Lung (tissue), 16 donors: ENCODE data around the gene AMOTL2. TPM values are rescaled to one million over a fixed set of nuclear protein-coding genes. Genes with fewer than 3 reads are reported as not detected.
A peak's percentile ranks its signal among the peaks of the same experiment; 100 is the strongest.

ENCODE experiments used
- ATAC-seq: fragments of 200-7000 bp; cut with Tn5 transposase; one replicate; pipeline ENCODE4 v1.9.1; 2020; ENCODE audit warnings: moderate number of reproducible peaks; ENCODE audit not compliant: insufficient read depth, low FRiP score
- DNase-seq, 3 donors: peaks; one replicate each; pipeline ENCODE4 v3.0.0-alpha.2; 2013 to 2017
- H3K27ac ChIP-seq, 2 donors: one replicate each; pipeline ENCODE4 v1.5.1; 2013; ENCODE audit warnings: mild to moderate bottlenecking in 2 of 2, moderate library complexity in 2 of 2, control low read depth in 1 of 2, inconsistent platforms in 1 of 2, low read depth in 1 of 2, low read length in 1 of 2
- H3K27me3 ChIP-seq, 3 donors: one replicate each; pipeline ENCODE4 v1.5.1; 2013; ENCODE audit warnings: low read length in 2 of 3; ENCODE audit not compliant: control insufficient read depth in 3 of 3, insufficient read depth in 3 of 3
- H3K36me3 ChIP-seq, 4 donors: one replicate each; pipeline ENCODE4 v1.5.1; 2013; ENCODE audit warnings: low read length in 4 of 4, mild to moderate bottlenecking in 1 of 4, moderate library complexity in 1 of 4; ENCODE audit not compliant: control insufficient read depth in 4 of 4, insufficient read depth in 4 of 4
- H3K4me1 ChIP-seq, 5 donors: one replicate each; pipeline ENCODE4 v1.5.1; 2013; ENCODE audit warnings: low read length in 5 of 5, mild to moderate bottlenecking in 2 of 5, moderate library complexity in 1 of 5; ENCODE audit not compliant: control insufficient read depth in 5 of 5, insufficient read depth in 5 of 5
- H3K4me3 ChIP-seq: one replicate; pipeline ENCODE4 v1.5.1; 2013; ENCODE audit warnings: mild to moderate bottlenecking, control low read depth, moderate library complexity
- H3K9ac ChIP-seq, 2 donors: one replicate each; pipeline ENCODE4 v1.5.1; 2013; ENCODE audit warnings: low read length in 2 of 2, control low read depth in 1 of 2; ENCODE audit not compliant: insufficient read depth in 1 of 2
- H3K9me3 ChIP-seq, 4 donors: one replicate each; pipeline ENCODE4 v1.5.1; 2013; ENCODE audit warnings: low read length in 3 of 4, mild to moderate bottlenecking in 1 of 4, moderate library complexity in 1 of 4; ENCODE audit not compliant: control insufficient read depth in 4 of 4, insufficient read depth in 3 of 4
- WGBS, 2 donors: extraction: QIAGEN DNeasy Blood & Tissue Kit; methylation state at CpG; one replicate each; pipeline ENCODE4 v1.1.7; 2013; 5-methylcytosine and 5-hydroxymethylcytosine counted together
- long read RNA-seq, 5 donors: transcript quantifications; one replicate each; lab custom pipeline, GENCODE V29; 2026
- polyA plus RNA-seq, 2 donors: library from polyadenylated mRNA; stranded (reverse); fragments of 200-250 nt; gene quantifications; one replicate each; pipeline ENCODE4 v1.2.1, GENCODE V29; 2013
- total RNA-seq, 2 donors: library from RNA; depleted of rRNA in 1 of 2; stranded (reverse); fragments of >200 nt in 1 of 2; gene quantifications; one replicate each; pipeline ENCODE4 v1.2.1, GENCODE V29; 2014 to 2021
- TF ChIP-seq, protein P1 (sequence below): IDR thresholded peaks from 2 replicates; pipeline ENCODE4 v1.5.1; 2012; ENCODE audit warnings: mild to moderate bottlenecking; ENCODE audit errors: control extremely low read depth, extremely low read depth
- donor health status: control.
- donor health status: control.
- donor health status: Bipolar disorder and iron deficiency.
- donor health status: healthy.
- donor health status: DM: yes; HTN: yes; CAD: no.

AMOTL2 gene
- total RNA-seq (100 to 1,000 TPM; 122 to 129 TPM), polyA plus RNA-seq (10 to 100 TPM; 27.4 to 30.1 TPM)
- long read RNA-seq, donor 1, full-length matches to known transcripts = 12 of 18 reads
- long read RNA-seq, donor 1, partial matches to known transcripts = 6 of 18 reads
- long read RNA-seq, donor 1, other reads (novel, unspliced or antisense) = 0 of 18 reads
- long read RNA-seq, donor 2, full-length matches to known transcripts = 1 of 1 reads
- long read RNA-seq, donor 2, partial matches to known transcripts = 0 of 1 reads
- long read RNA-seq, donor 2, other reads (novel, unspliced or antisense) = 0 of 1 reads
- long read RNA-seq, donor 3, full-length matches to known transcripts = 2 of 2 reads
- long read RNA-seq, donor 3, partial matches to known transcripts = 0 of 2 reads
- long read RNA-seq, donor 3, other reads (novel, unspliced or antisense) = 0 of 2 reads
- long read RNA-seq, donor 4, full-length matches to known transcripts = 2 of 12 reads
- long read RNA-seq, donor 4, partial matches to known transcripts = 10 of 12 reads
- long read RNA-seq, donor 4, other reads (novel, unspliced or antisense) = 0 of 12 reads
- long read RNA-seq, donor 5, full-length matches to known transcripts = 5 of 29 reads
- long read RNA-seq, donor 5, partial matches to known transcripts = 24 of 29 reads
- long read RNA-seq, donor 5, other reads (novel, unspliced or antisense) = 0 of 29 reads

DNA sequence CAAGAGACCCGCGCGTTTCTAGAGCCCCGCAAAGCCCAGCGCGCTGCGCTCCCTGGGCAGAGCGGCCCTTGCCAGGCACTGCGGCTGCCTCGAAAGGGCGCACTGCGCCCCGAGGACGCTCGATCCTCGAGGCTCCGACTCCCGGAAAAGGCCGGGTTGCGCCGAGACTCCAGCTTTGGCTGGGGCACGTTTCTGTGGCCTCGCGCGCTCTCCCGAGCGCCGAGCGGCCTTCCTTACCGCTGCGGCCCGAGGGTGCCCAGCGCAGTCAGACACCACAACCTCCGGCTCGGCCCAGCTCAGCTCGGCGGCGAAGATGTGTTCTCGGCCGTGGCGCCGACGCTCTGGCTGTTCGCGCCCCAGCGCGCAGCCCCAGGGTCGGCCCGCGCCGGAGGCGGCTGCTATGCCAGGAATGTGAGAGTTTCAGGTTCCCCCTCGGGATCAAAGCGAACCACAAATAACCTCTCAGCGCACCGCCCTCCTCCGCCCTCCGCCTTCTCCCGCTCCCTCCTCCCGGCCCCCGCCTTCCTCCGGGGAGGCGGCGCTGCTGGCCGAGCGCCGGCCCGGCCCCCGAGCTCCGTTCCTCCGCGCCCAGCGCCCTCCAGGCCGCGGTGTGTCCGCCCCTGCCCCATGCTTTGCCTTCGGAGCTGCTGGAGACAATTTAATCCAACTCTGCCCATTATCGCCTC is at the start of gene AMOTL2:
Gene AMOTL2, minus strand, starts transcription at position 343 of the 686 bp plus-strand sequence. CDS start 3,014 bp downstream, outside the sequence.
- peak; percentile 94 to 97 (median 95) for DNase-seq
- 1% methylated on average over 41 to 78 of the region's 78 CpGs for WGBS, 2 donors
- Histone ChIP-seq H3K4me1 (peaks cover 13 to 43% (median 27%) of the 10 kb centered on the region in 5 donors), H3K27me3 (peaks cover 0 to 2% (median 0%) of the 10 kb centered on the region in 3 donors), H3K4me3 (peak within 1 kb of the TSS; percentile 82), H3K36me3 (peaks cover 11 to 20% (median 13%) of the 10 kb centered on the region in 4 donors), H3K9me3 (no peaks in the 10 kb centered on the region), H3K27ac (peak within 1 kb of the TSS; percentile 99 to 100), H3K9ac (peak within 1 kb of the TSS; percentile 73 to 96)
- peak; percentile 74 for ATAC-seq
- TF ChIP-seq, protein P1, sequence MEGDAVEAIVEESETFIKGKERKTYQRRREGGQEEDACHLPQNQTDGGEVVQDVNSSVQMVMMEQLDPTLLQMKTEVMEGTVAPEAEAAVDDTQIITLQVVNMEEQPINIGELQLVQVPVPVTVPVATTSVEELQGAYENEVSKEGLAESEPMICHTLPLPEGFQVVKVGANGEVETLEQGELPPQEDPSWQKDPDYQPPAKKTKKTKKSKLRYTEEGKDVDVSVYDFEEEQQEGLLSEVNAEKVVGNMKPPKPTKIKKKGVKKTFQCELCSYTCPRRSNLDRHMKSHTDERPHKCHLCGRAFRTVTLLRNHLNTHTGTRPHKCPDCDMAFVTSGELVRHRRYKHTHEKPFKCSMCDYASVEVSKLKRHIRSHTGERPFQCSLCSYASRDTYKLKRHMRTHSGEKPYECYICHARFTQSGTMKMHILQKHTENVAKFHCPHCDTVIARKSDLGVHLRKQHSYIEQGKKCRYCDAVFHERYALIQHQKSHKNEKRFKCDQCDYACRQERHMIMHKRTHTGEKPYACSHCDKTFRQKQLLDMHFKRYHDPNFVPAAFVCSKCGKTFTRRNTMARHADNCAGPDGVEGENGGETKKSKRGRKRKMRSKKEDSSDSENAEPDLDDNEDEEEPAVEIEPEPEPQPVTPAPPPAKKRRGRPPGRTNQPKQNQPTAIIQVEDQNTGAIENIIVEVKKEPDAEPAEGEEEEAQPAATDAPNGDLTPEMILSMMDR = no peak

DNA sequence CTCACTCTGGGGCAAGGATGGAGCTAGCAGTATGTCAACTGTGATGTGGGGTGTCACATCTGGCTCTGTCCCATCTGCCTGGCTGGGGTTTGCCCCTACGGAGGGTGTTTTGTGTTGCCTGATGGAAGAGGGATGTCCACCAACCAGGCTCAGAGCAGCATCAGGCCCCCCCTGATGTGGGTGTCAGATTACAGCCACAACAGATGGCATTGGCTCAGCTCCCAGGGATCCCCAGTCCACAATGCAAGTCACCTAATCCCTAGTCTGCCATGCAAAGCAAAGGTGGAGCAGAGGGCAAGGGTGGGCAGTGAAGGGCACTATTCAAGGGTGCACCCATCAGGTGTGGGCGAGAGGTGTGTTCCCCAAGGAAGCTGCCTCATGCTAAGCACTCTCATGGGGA is 48.9 kb upstream of the AMOTL2 start:
- DNase-seq (peak; percentile 52 to 59 (median 55)), ATAC-seq (no peak)
- H3K4me1 ChIP-seq = peaks cover 0 to 10% (median 0%) of the 10 kb centered on the region in 5 donors
- H3K9ac ChIP-seq = no peak overlapping the region
- WGBS, 2 donors = 56 to 67% methylated on average over 2 of the region's 2 CpGs
- H3K9me3 ChIP-seq = no peaks in the 10 kb centered on the region
- no peak overlapping the region for H3K4me3 ChIP-seq
- TF ChIP-seq, protein P1 = no peak
- no peak overlapping the region for H3K27ac ChIP-seq
- no peaks in the 10 kb centered on the region for H3K36me3 ChIP-seq
- no peaks in the 10 kb centered on the region for H3K27me3 ChIP-seq

GRCh38 chr3:134419960-134420321 is 45.7 kb upstream of the AMOTL2 start:
- no peak overlapping the region for H3K9ac ChIP-seq
- H3K4me1 ChIP-seq = peaks cover 0 to 10% (median 0%) of the 10 kb centered on the region in 5 donors
- no peaks in the 10 kb centered on the region for H3K27me3 ChIP-seq
- 71 to 88% methylated on average over 5 of the region's 5 CpGs for WGBS, 2 donors
- H3K9me3 ChIP-seq = no peaks in the 10 kb centered on the region
- H3K4me3 ChIP-seq = no peak overlapping the region
- no peak for ATAC-seq
- TF ChIP-seq, protein P1 = no peak
- no peak overlapping the region for H3K27ac ChIP-seq
- DNase-seq = no peak
- no peaks in the 10 kb centered on the region for H3K36me3 ChIP-seq
